Measurements from ENCODE around the gene CCDC154.
A peak's percentile ranks its signal among the peaks of the same experiment; 100 is the strongest.

Gene CCDC154

DNA sequence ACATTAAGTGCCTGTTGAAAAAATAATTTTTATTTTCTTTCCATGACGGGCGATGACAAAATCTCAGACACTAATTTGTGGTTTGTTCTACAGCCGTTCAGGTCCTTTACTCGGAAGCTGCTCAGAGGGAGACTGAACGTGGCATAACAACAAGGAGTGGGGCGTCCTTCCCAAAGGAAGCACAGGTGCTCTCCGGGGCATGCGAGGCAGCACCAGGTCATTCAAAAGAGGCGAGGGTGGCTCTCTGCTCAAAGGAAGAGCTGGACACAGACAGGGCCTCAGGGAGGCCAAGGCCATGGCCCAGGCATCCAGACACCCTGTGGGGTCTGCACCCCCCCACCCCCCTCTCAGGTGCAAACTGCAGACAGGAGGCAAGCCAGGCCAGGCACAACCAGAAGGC, 46.0 kb downstream of the CCDC154 start:
- ATAC-seq (ENCODE audit: low read depth) (no peak), DNase-seq (ENCODE audit: low spot score) (no peak)
- Histone ChIP-seq H3K27ac (ENCODE audit: poor library complexity, severe bottlenecking) (no peak overlapping the region), H3K4me3 (ENCODE audit: severe bottlenecking) (no peak overlapping the region), H3K9me3 (ENCODE audit: severe bottlenecking) (no peaks in the 10 kb centered on the region), H3K4me1 (ENCODE audit: insufficient read depth, poor library complexity, severe bottlenecking) (no peaks in the 10 kb centered on the region), H3K27me3 (ENCODE audit: insufficient read depth, poor library complexity, severe bottlenecking) (no peaks in the 10 kb centered on the region), H3K36me3 (ENCODE audit: low read depth) (no peaks in the 10 kb centered on the region)
- TF ChIP-seq, protein P1, sequence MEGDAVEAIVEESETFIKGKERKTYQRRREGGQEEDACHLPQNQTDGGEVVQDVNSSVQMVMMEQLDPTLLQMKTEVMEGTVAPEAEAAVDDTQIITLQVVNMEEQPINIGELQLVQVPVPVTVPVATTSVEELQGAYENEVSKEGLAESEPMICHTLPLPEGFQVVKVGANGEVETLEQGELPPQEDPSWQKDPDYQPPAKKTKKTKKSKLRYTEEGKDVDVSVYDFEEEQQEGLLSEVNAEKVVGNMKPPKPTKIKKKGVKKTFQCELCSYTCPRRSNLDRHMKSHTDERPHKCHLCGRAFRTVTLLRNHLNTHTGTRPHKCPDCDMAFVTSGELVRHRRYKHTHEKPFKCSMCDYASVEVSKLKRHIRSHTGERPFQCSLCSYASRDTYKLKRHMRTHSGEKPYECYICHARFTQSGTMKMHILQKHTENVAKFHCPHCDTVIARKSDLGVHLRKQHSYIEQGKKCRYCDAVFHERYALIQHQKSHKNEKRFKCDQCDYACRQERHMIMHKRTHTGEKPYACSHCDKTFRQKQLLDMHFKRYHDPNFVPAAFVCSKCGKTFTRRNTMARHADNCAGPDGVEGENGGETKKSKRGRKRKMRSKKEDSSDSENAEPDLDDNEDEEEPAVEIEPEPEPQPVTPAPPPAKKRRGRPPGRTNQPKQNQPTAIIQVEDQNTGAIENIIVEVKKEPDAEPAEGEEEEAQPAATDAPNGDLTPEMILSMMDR (IDR thresholded peaks at IDR 0.05; ENCODE audit: poor library complexity, severe bottlenecking) = no peak

DNA sequence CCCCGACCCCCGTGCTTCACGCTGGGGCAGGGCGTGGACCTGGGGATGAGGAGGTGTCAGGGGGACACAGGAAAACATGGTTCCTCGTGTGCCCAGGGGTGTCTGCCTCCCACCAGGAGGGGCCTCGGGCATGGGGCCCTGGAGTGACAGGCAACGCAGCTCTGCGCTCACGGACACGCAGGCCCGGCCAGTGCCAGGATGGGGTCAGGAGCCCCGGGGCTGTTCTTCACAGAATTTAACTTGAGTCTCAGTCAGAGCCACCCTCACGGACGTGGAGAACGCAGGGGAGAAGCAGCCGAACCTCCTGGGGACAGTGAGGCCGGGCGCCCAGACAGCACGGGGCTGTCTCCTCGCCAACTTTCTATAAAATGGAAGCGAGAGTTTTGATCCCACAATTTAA, 46.6 kb downstream of the CCDC154 start:
- DNase-seq (ENCODE audit: low spot score) (no peak), ATAC-seq (ENCODE audit: low read depth) (no peak)
- TF ChIP-seq, protein P1 (IDR thresholded peaks at IDR 0.05; ENCODE audit: poor library complexity, severe bottlenecking) = no peak
- Histone ChIP-seq H3K9me3 (ENCODE audit: severe bottlenecking) (no peaks in the 10 kb centered on the region), H3K36me3 (ENCODE audit: low read depth) (no peaks in the 10 kb centered on the region), H3K27ac (ENCODE audit: poor library complexity, severe bottlenecking) (no peak overlapping the region), H3K4me3 (ENCODE audit: severe bottlenecking) (no peak overlapping the region), H3K4me1 (ENCODE audit: insufficient read depth, poor library complexity, severe bottlenecking) (no peaks in the 10 kb centered on the region), H3K27me3 (ENCODE audit: insufficient read depth, poor library complexity, severe bottlenecking) (no peaks in the 10 kb centered on the region)

DNA sequence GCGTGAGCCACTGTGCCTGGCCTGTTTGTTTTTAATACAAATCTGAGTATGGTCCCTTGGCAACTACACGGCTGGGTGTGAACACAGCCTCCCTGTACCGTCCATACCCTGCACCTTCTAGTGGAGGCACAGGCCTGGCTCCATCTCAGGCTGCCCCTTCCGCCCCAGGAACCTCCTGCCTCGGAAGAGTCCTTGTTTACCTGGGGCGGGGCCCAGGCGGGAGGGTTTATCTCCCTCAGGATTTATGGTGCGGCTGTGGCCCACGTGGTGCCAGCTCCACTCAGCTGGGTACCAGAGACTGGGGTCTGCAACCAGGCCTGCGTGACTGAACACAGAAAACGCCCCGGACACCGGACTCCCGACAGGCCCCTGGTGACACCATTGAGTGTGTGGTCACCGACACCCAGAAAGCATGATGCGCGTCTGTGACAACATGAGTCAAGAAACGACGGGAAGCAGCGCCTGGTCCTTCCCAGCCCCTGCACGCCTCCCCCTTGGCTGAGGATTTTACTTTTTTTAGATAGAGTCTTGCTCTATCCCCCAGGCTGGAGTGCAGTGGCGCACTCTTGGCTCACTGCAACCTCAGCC, 48.8 kb downstream of the CCDC154 start:
- Histone ChIP-seq H3K9me3 (ENCODE audit: severe bottlenecking) (no peaks in the 10 kb centered on the region), H3K4me1 (ENCODE audit: insufficient read depth, poor library complexity, severe bottlenecking) (no peaks in the 10 kb centered on the region), H3K27ac (ENCODE audit: poor library complexity, severe bottlenecking) (no peak overlapping the region), H3K4me3 (ENCODE audit: severe bottlenecking) (no peak overlapping the region), H3K27me3 (ENCODE audit: insufficient read depth, poor library complexity, severe bottlenecking) (no peaks in the 10 kb centered on the region), H3K36me3 (ENCODE audit: low read depth) (no peaks in the 10 kb centered on the region)
- ATAC-seq (ENCODE audit: low read depth) (no peak), DNase-seq (ENCODE audit: low spot score) (no peak)
- TF ChIP-seq, protein P1 (IDR thresholded peaks at IDR 0.05; ENCODE audit: poor library complexity, severe bottlenecking) = no peak

DNA sequence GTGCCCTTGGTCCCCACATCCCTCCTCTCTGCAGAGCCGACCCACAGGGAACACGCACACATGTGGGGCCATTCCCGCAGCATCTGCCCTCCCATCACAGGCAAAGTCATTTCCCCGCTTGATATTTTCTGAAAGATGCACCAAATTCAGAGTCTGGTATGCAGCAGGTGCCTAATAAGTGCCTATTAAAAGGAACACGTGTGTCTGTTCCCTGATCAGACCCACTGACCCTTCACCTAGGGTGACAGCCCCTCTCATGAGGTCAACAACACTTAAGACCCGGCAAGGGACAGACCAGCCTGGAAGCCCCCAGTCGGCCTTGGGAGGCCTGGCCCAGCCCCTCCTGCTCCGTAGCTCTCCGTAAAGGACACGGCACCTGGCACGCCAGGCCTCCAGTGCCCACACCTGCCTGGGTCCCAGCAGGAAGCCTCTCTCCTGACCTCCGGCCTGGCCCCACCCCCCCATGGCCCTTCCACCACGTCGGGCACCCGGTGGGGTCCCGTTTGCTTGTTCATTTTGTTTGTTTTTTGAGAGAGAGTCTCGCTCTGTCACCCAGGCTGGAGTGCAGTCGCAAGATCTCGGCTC, 49.9 kb downstream of the CCDC154 start:
- no peaks in the 10 kb centered on the region for H3K4me1 ChIP-seq (ENCODE audit: insufficient read depth, poor library complexity, severe bottlenecking)
- no peaks in the 10 kb centered on the region for H3K27me3 ChIP-seq (ENCODE audit: insufficient read depth, poor library complexity, severe bottlenecking)
- ATAC-seq (ENCODE audit: low read depth) (no peak), DNase-seq (ENCODE audit: low spot score) (no peak)
- H3K27ac ChIP-seq (ENCODE audit: poor library complexity, severe bottlenecking) = no peak overlapping the region
- H3K9me3 ChIP-seq (ENCODE audit: severe bottlenecking) = no peaks in the 10 kb centered on the region
- H3K4me3 ChIP-seq (ENCODE audit: severe bottlenecking) = no peak overlapping the region
- TF ChIP-seq, protein P1 (IDR thresholded peaks at IDR 0.05; ENCODE audit: poor library complexity, severe bottlenecking) = no peak
- no peaks in the 10 kb centered on the region for H3K36me3 ChIP-seq (ENCODE audit: low read depth)

DNA sequence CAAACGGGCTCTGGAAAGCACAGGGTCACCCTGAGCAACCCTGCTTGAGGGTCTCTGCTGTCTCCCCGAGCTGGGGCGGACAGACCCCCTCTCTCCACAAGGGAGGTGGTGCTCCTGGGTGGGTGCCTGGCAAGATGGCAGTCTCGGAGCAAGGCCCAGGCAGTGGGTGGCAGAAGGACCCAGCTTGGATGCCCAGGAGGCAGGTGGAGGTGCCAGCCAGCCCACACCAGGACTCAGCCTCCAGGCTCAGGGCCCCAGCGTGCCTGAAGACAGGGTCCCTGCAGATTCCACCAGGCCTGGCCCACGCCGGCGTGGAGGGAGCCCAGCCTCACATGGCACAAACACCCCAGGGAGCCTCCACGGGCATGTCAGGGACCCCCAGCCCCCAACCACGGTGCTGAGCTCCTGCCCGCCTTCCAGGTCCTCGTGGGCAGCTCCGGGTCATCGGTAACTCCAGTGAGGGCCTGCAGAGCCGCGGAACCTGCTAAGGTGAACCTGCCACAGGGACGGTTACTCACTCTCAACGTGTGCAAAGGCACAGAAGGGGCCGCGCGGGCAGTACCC, 50.7 kb downstream of the CCDC154 start:
- Histone ChIP-seq H3K4me1 (ENCODE audit: insufficient read depth, poor library complexity, severe bottlenecking) (no peaks in the 10 kb centered on the region), H3K9me3 (ENCODE audit: severe bottlenecking) (no peaks in the 10 kb centered on the region), H3K27me3 (ENCODE audit: insufficient read depth, poor library complexity, severe bottlenecking) (no peaks in the 10 kb centered on the region), H3K27ac (ENCODE audit: poor library complexity, severe bottlenecking) (no peak overlapping the region), H3K36me3 (ENCODE audit: low read depth) (no peaks in the 10 kb centered on the region), H3K4me3 (ENCODE audit: severe bottlenecking) (no peak overlapping the region)
- ATAC-seq (ENCODE audit: low read depth) (no peak), DNase-seq (ENCODE audit: low spot score) (peak; percentile 60)
- TF ChIP-seq, protein P1 (IDR thresholded peaks at IDR 0.05; ENCODE audit: poor library complexity, severe bottlenecking) = no peak
